ENCODE data around the gene SRPRA.

SRPRA gene

DNA sequence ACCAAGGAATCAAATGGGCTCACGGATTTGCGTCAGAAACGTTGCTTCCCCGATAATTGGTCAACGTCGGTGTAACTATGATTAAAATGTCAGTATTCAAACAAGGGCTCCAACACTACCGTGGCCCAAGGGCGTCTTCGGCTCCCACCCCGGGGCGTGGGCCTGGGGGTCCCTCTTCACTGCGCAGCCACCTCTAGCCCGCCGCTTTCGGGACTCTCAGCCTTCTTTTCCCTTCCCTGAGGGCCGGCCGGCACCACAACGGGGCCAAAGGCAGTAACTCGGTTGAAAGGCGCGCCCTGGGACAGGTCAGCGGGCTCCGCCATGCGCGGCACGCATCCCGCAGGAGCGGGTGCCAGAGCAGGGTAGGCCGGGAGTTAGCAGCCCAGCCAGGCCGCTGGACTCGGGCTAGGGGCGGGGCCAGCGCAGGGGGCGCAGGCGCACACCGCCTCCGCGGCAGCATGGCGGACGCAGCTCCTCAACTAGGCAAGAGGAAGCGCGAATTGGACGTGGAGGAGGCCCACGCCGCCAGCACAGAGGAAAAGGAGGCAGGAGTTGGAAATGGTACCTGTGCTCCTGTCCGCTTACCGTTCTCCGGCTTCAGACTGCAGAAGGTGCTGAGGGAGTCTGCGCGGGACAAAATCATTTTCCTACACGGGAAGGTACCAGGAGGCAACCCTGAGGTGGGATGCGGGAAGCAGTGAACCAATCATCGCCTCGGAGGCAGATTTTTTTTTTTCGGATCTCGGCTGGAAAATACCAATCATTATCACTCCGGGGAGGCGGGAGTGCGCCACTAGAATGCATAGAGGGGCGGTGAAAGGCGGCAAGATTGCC is 35.1 kb upstream of the SRPRA start, which contains the start of gene DCPS:
Gene DCPS, plus strand, starts transcription at position 438 of the 834 bp plus-strand sequence. Its CDS starts 21 bp downstream, at position 459.
- peaks cover 35% of the 10 kb centered on the region for H3F3A ChIP-seq (ENCODE audit: insufficient read depth, low read length)
- no peaks in the 10 kb centered on the region for H3K9me3 ChIP-seq (replicated peaks; ENCODE audit: insufficient read depth, low read length)
- no peaks in the 10 kb centered on the region for H3K27me3 ChIP-seq (replicated peaks; ENCODE audit: insufficient read depth, low read length)
- H3K4me3 ChIP-seq (ENCODE audit: low read length): peak within 1 kb of the TSS; percentile 87
- DNase-seq: peak; percentile 90
- no peaks in the 10 kb centered on the region for H3K9me2 ChIP-seq (replicated peaks; ENCODE audit: insufficient read depth, low read length)
- H2AFZ ChIP-seq (ENCODE audit: low read length): peak within 1 kb of the TSS; percentile 91
- H3K36me3 ChIP-seq (replicated peaks; ENCODE audit: insufficient read depth, low read length): 0 out of 2 replicates have a peak, but pooled peaks cover 3% of the 10 kb centered on the region
- peaks cover 51% of the 10 kb centered on the region for H3K79me2 ChIP-seq (ENCODE audit: low read length)
- peak within 1 kb of the TSS; percentile 84 for H3K4me2 ChIP-seq (ENCODE audit: low read depth, low read length)
- H4K20me1 ChIP-seq (ENCODE audit: insufficient read depth, low read length): no peaks in the 10 kb centered on the region
- no peak for TF ChIP-seq EZH2 (optimal IDR thresholded peaks at IDR 0.05; ENCODE audit: low read depth, low read length)
- no peak for TF ChIP-seq EZH2phosphoT487 (IDR thresholded peaks at IDR 0.05; ENCODE audit: low read length)
- TF ChIP-seq, protein P1, sequence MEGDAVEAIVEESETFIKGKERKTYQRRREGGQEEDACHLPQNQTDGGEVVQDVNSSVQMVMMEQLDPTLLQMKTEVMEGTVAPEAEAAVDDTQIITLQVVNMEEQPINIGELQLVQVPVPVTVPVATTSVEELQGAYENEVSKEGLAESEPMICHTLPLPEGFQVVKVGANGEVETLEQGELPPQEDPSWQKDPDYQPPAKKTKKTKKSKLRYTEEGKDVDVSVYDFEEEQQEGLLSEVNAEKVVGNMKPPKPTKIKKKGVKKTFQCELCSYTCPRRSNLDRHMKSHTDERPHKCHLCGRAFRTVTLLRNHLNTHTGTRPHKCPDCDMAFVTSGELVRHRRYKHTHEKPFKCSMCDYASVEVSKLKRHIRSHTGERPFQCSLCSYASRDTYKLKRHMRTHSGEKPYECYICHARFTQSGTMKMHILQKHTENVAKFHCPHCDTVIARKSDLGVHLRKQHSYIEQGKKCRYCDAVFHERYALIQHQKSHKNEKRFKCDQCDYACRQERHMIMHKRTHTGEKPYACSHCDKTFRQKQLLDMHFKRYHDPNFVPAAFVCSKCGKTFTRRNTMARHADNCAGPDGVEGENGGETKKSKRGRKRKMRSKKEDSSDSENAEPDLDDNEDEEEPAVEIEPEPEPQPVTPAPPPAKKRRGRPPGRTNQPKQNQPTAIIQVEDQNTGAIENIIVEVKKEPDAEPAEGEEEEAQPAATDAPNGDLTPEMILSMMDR (IDR thresholded peaks at IDR 0.05; ENCODE audit: low read length): no peak
- peak within 1 kb of the TSS; percentile 87 for H3K27ac ChIP-seq (ENCODE audit: low read length)
- H3K9ac ChIP-seq (ENCODE audit: low read length): peak within 1 kb of the TSS; percentile 91
- H3K4me1 ChIP-seq (ENCODE audit: low read length): peaks cover 18% of the 10 kb centered on the region

DNA sequence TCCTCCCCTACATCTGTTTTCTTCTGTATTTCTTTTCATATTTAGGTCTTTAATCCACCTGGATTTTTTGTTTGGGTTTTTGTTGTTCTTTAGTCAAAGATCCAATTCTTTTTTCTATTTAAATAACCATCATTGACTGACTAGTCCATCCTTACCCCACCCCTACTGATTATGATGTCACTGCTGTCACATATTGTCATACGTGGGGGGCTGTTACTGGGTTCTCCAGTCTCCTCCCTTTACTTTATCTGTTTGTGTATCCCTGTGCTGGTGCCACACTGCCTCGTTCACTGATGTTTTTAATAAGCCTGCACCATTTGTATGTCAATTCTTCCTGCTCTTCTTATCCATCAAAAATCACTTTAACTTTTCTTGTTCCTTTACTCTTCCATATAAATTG is 28.3 kb upstream of the SRPRA start:
- H4K20me1 ChIP-seq (ENCODE audit: insufficient read depth, low read length): no peaks in the 10 kb centered on the region
- H3K36me3 ChIP-seq (replicated peaks; ENCODE audit: insufficient read depth, low read length): no peaks in the 10 kb centered on the region
- no peak for DNase-seq
- no peak overlapping the region for H3K27ac ChIP-seq (ENCODE audit: low read length)
- H3K4me1 ChIP-seq (ENCODE audit: low read length): no peaks in the 10 kb centered on the region
- H3K4me2 ChIP-seq (ENCODE audit: low read depth, low read length): no peak overlapping the region
- no peaks in the 10 kb centered on the region for H3K27me3 ChIP-seq (replicated peaks; ENCODE audit: insufficient read depth, low read length)
- H3K9me3 ChIP-seq (replicated peaks; ENCODE audit: insufficient read depth, low read length): no peaks in the 10 kb centered on the region
- no peak for TF ChIP-seq EZH2 (optimal IDR thresholded peaks at IDR 0.05; ENCODE audit: low read depth, low read length)
- TF ChIP-seq, protein P1 (IDR thresholded peaks at IDR 0.05; ENCODE audit: low read length): no peak
- TF ChIP-seq EZH2phosphoT487 (IDR thresholded peaks at IDR 0.05; ENCODE audit: low read length): no peak
- H3K4me3 ChIP-seq (ENCODE audit: low read length): no peak overlapping the region
- H3F3A ChIP-seq (ENCODE audit: insufficient read depth, low read length): no peaks in the 10 kb centered on the region
- no peaks in the 10 kb centered on the region for H3K79me2 ChIP-seq (ENCODE audit: low read length)
- no peak overlapping the region for H3K9ac ChIP-seq (ENCODE audit: low read length)
- no peaks in the 10 kb centered on the region for H3K9me2 ChIP-seq (replicated peaks; ENCODE audit: insufficient read depth, low read length)
- no peak overlapping the region for H2AFZ ChIP-seq (ENCODE audit: low read length)

DNA sequence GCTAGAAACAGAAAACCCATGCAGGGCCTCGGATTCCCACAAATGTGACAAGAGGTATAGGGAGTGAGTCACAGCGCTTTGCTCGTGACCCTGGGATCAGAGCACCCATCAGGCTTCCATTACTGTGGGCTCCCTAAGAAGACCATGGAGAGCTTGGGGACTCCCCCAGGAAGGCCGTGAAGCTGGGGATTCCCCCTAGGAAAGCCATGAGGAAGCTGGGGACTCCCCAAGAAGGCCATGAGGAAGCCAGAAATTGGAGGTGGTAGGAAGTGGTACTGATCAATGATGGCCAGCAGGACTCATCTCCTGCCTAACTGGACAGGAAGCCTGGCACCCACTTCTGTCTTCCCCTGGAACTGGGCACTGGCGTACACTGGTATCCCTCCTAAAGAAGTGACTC is 25.0 kb upstream of the SRPRA start:
- DNase-seq: no peak
- Histone ChIP-seq H3K27me3 (replicated peaks; ENCODE audit: insufficient read depth, low read length) (no peaks in the 10 kb centered on the region), H3K79me2 (ENCODE audit: low read length) (no peaks in the 10 kb centered on the region), H3F3A (ENCODE audit: insufficient read depth, low read length) (no peaks in the 10 kb centered on the region), H4K20me1 (ENCODE audit: insufficient read depth, low read length) (no peaks in the 10 kb centered on the region), H2AFZ (ENCODE audit: low read length) (no peak overlapping the region), H3K9ac (ENCODE audit: low read length) (no peak overlapping the region), H3K9me3 (replicated peaks; ENCODE audit: insufficient read depth, low read length) (no peaks in the 10 kb centered on the region), H3K36me3 (replicated peaks; ENCODE audit: insufficient read depth, low read length) (no peaks in the 10 kb centered on the region), H3K27ac (ENCODE audit: low read length) (no peak overlapping the region), H3K9me2 (replicated peaks; ENCODE audit: insufficient read depth, low read length) (no peaks in the 10 kb centered on the region), H3K4me1 (ENCODE audit: low read length) (no peaks in the 10 kb centered on the region), H3K4me3 (ENCODE audit: low read length) (no peak overlapping the region), H3K4me2 (ENCODE audit: low read depth, low read length) (no peak overlapping the region)
- TF ChIP-seq, protein P1 (IDR thresholded peaks at IDR 0.05; ENCODE audit: low read length): no peak
- TF ChIP-seq EZH2phosphoT487 (IDR thresholded peaks at IDR 0.05; ENCODE audit: low read length): no peak
- no peak for TF ChIP-seq EZH2 (optimal IDR thresholded peaks at IDR 0.05; ENCODE audit: low read depth, low read length)

Data from MM.1S (cell line).